IMR-90 (cell line): ENCODE measurements around the gene ITPKB. TPM values are rescaled to one million over a fixed set of nuclear protein-coding genes. Genes with fewer than 3 reads are reported as not detected.

Experiments used
- ATAC-seq: fragments of 200-7000 bp; cut with Tn5 transposase; 2 replicates; pipeline ENCODE4 v1.9.1; 2020; ENCODE audit warnings: low read depth, mild to moderate bottlenecking, moderate library complexity
- BruUV-seq: library from RNA; stranded (reverse); fragments of 400-500 nt; replicated peaks from 2 replicates; lab custom pipeline; 2021; lab: Mats Ljungman, UMichigan
- CTCF ChIA-PET: fragments of 300-600 bp; formaldehyde crosslinking; extraction: SDS; loops from one replicate; lab custom pipeline; 2021; ENCODE audit warnings: antibody characterized with exemption; lab: Yijun Ruan, JAX
- POLR2A ChIA-PET: fragments of 300-600 bp; sonication (Branson Sonifier 250); formaldehyde crosslinking; loops from one replicate; lab custom pipeline; 2022; ENCODE audit warnings: antibody characterized with exemption; ENCODE audit not compliant: unreplicated experiment; lab: Charles Lee
- DNase-seq: peaks from one replicate; pipeline ENCODE4 v3.0.0; 2013
- H2AFZ ChIP-seq: replicated peaks from 2 replicates; pipeline ENCODE3; 2013; ENCODE audit warnings: low read length, mild to moderate bottlenecking; ENCODE audit not compliant: poor library complexity
- H2AK5ac ChIP-seq: 2 replicates; pipeline ENCODE4 v1.6.1; 2013; ENCODE audit warnings: low read depth, low read length, inconsistent platforms
- H2AK9ac ChIP-seq: replicated peaks from 2 replicates; pipeline ENCODE3; 2013; ENCODE audit warnings: mild to moderate bottlenecking, low read depth, low read length, moderate library complexity; ENCODE audit not compliant: poor library complexity
- H2BK120ac ChIP-seq: 2 replicates; pipeline ENCODE4 v1.6.1; 2013; ENCODE audit warnings: low read depth, low read length, inconsistent platforms
- H2BK15ac ChIP-seq: 3 replicates; pipeline ENCODE4 v1.6.1; 2013; ENCODE audit warnings: low read depth, low read length, inconsistent platforms
- H2BK20ac ChIP-seq: 2 replicates; pipeline ENCODE4 v1.6.1; 2013; ENCODE audit warnings: low read depth, mild to moderate bottlenecking, inconsistent platforms, low read length, moderate library complexity
- H2BK5ac ChIP-seq: 2 replicates; pipeline ENCODE4 v1.6.1; 2013; ENCODE audit warnings: mild to moderate bottlenecking, low read depth, low read length, inconsistent platforms; ENCODE audit not compliant: poor library complexity, severe bottlenecking
- H3K14ac ChIP-seq: replicated peaks from 2 replicates; pipeline ENCODE4 v1.6.1; 2013; ENCODE audit warnings: low read depth, low read length, inconsistent platforms
- H3K18ac ChIP-seq: 2 replicates; pipeline ENCODE4 v1.6.1; 2013; ENCODE audit warnings: low read depth, low read length, control low read depth
- H3K23ac ChIP-seq: 2 replicates; pipeline ENCODE4 v1.6.1; 2013; ENCODE audit warnings: low read depth, low read length, inconsistent platforms
- H3K27ac ChIP-seq: 2 replicates; pipeline ENCODE4 v1.5.1; 2013; ENCODE audit warnings: mild to moderate bottlenecking, control low read depth, low read length; ENCODE audit not compliant: insufficient read depth
- H3K27me3 ChIP-seq: 2 replicates; pipeline ENCODE4 v1.6.1; 2013; ENCODE audit warnings: low read length; ENCODE audit not compliant: control insufficient read depth, insufficient read depth
- H3K36me3 ChIP-seq: 2 replicates; pipeline ENCODE4 v1.6.1; 2013; ENCODE audit warnings: low read length, mixed read lengths; ENCODE audit not compliant: control insufficient read depth, insufficient read depth
- H3K4ac ChIP-seq: 2 replicates; pipeline ENCODE4 v1.6.1; 2013; ENCODE audit warnings: low read depth, low read length, inconsistent platforms
- H3K4me1 ChIP-seq: 2 replicates; pipeline ENCODE4 v1.6.1; 2013; ENCODE audit warnings: low read length, mixed read lengths; ENCODE audit not compliant: control insufficient read depth, insufficient read depth
- H3K4me2 ChIP-seq: 2 replicates; pipeline ENCODE4 v1.6.1; 2013; ENCODE audit warnings: low read depth, mild to moderate bottlenecking, control low read depth, low read length, moderate library complexity
- H3K4me3 ChIP-seq: 2 replicates; pipeline ENCODE4 v1.5.1; 2013; ENCODE audit warnings: low read depth, mild to moderate bottlenecking, control low read depth, low read length, moderate library complexity; ENCODE audit not compliant: insufficient read depth
- H3K56ac ChIP-seq: 2 replicates; pipeline ENCODE4 v1.6.1; 2013; ENCODE audit warnings: low read length, inconsistent platforms; ENCODE audit not compliant: insufficient read depth; ENCODE audit errors: extremely low read depth
- H3K79me1 ChIP-seq, 2 experiments: 2 replicates each; pipeline ENCODE4 v1.6.1; 2013; ENCODE audit warnings: low read length in 2 of 2, inconsistent platforms in 1 of 2, low read depth in 1 of 2
- H3K9ac ChIP-seq: 2 replicates; pipeline ENCODE4 v1.6.1; 2013; ENCODE audit warnings: low read depth, low read length, control low read depth
- H3K9me1 ChIP-seq: 2 replicates; pipeline ENCODE4 v1.6.1; 2013; ENCODE audit warnings: low read length, inconsistent platforms; ENCODE audit not compliant: insufficient read depth
- H3K9me3 ChIP-seq: 2 replicates; pipeline ENCODE4 v1.6.1; 2013; ENCODE audit warnings: low read length; ENCODE audit not compliant: control insufficient read depth, insufficient read depth
- H4K20me1 ChIP-seq: 2 replicates; pipeline ENCODE4 v1.6.1; 2013; ENCODE audit warnings: low read length, inconsistent platforms; ENCODE audit not compliant: insufficient read depth
- H4K5ac ChIP-seq: 2 replicates; pipeline ENCODE4 v1.6.1; 2013; ENCODE audit warnings: mild to moderate bottlenecking, low read depth, low read length, control low read depth
- H4K8ac ChIP-seq, 2 experiments: 2 replicates each; pipeline ENCODE4 v1.6.1; 2013; ENCODE audit warnings: low read depth in 2 of 2, low read length in 2 of 2, control low read depth in 1 of 2, inconsistent platforms in 1 of 2
- H4K91ac ChIP-seq: 2 replicates; pipeline ENCODE4 v1.6.1; 2013; ENCODE audit warnings: low read depth, low read length, inconsistent platforms; ENCODE audit not compliant: insufficient read depth
- MAZ ChIP-seq: IDR thresholded peaks from 2 replicates; pipeline ENCODE4 v1.6.1; 2012; ENCODE audit warnings: low read depth, mild to moderate bottlenecking, low read length, improper control_type of control experiment, moderate library complexity, borderline replicate concordance
- POLR2A ChIP-seq: IDR thresholded peaks from 2 replicates; pipeline ENCODE4 v1.6.1; 2012; ENCODE audit warnings: mild to moderate bottlenecking, low read depth, low read length
- RAD21 ChIP-seq: IDR thresholded peaks from 2 replicates; pipeline ENCODE4 v1.6.1; 2012; ENCODE audit warnings: low read length, improper control_type of control experiment
- RCOR1 ChIP-seq: IDR thresholded peaks from 2 replicates; pipeline ENCODE4 v1.6.1; 2012; ENCODE audit warnings: mild to moderate bottlenecking, low read length, improper control_type of control experiment; ENCODE audit not compliant: insufficient replicate concordance
- SMC3 ChIP-seq: fragments of 150-350 bp; IDR thresholded peaks from 2 replicates; pipeline ENCODE4 v1.6.1; 2016; ENCODE audit warnings: low read depth, mild to moderate bottlenecking, antibody characterized with exemption, low read length, moderate library complexity
- WGBS, 2 experiments: methylation state at CpG; one replicate each; pipeline versions ENCODE4 v1.1.5 to v1.1.7; 2013; ENCODE audit warnings: missing lambda C conversion rate in 2 of 2; ENCODE audit not compliant: insufficient read length in 1 of 2; ENCODE audit errors: extremely low coverage in 2 of 2; 5-methylcytosine and 5-hydroxymethylcytosine counted together
- dilution Hi-C: fragments of 300-500 bp; cut with HindIII; formaldehyde crosslinking; loops from one replicate; pipeline ENCODE4 v1.14.3; 2018; ENCODE audit warnings: low sequenced_read_pairs; ENCODE audit not compliant: unreplicated experiment
- in situ Hi-C: fragments of 300-500 bp; cut with MboI; formaldehyde crosslinking; loops from 3 replicates; pipeline ENCODE4 v1.14.3; 2019; ENCODE audit warnings: low sequenced_read_pairs, inconsistent platforms, mixed read lengths
- intact Hi-C: fragments of 100-400 bp; cut with micrococcal nuclease; formaldehyde crosslinking; loops from 2 replicates; pipeline ENCODE4 v1.10.0; 2022
- polyA plus RNA-seq, 3 experiments: library from polyadenylated mRNA; depleted of rRNA; stranded (reverse); fragments of >200 nt; gene quantifications; 2 replicates each; pipeline ENCODE4 v1.2.3, GENCODE V29; 2012; ENCODE audit warnings: low replicate concordance in 1 of 3
- total RNA-seq: library from RNA; depleted of rRNA; stranded (reverse); fragments of >200 nt; gene quantifications from 2 replicates; pipeline ENCODE4 v1.2.3, GENCODE V29; 2012
- TF ChIP-seq, protein P1 (sequence below): fragments of 150-350 bp; IDR thresholded peaks from 2 replicates; pipeline ENCODE4 v1.6.1; 2016; ENCODE audit warnings: low read depth, mild to moderate bottlenecking, low read length, moderate library complexity, borderline replicate concordance

The ITPKB gene
- total and polyA plus RNA-seq, 2 of the 4 experiments (the other 2 are of a cell fraction) = 0.72 to 1.4 TPM

DNA sequence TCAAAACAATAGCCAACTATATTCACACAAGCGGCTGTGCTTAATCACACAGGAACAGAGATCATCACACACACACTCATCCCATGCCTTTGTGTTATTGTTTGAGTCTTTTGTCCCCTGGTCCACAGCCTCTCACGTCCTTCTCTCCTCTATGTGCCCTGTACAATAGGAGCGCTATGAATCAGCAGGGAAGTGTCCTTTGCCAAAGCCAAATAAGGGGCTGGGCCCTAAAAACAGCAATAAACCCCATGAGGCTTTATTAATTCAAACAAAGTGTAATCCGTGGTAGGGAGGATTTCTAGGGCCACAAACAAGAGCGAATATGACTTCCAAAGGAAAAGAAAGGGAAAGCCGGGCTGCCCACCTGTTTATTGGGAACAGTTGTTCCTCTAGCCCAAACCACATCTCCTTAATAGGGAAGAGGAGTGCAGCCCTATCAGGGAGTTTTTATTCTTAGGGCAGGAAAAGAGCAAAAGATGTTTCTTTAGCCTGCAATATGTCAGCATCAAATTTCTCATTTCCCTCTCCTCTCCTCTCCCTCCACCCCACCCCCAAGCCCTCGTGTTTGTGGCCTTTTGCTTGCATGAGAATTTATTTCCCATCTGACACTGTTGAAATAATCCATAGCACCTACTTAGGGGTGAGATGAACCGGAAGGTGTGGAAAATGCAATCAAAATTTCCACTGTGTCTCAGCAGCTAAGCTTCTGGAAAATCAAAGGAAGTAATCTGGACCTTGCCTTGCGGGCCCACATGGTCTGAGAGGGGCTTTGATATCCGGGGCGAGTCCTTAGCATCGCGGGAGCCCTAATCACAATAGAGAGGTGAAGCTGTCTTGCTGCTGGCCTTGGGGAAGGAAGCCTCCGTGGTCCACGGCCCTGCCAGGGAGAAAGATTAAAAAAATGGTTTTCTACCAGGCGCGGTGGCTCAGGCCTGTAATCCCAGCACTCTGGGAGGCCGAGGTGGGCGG is 45.3 kb upstream of the ITPKB start:
- no peak overlapping the region for H3K4me2 ChIP-seq
- POLR2A ChIA-PET = no interaction called here
- H2AK9ac ChIP-seq = no peak overlapping the region
- H3K4me3 ChIP-seq = no peak overlapping the region
- H2BK20ac ChIP-seq = no peak overlapping the region
- H3K79me1 ChIP-seq = no peaks in the 10 kb centered on the region
- no peak overlapping the region for H4K91ac ChIP-seq
- H3K23ac ChIP-seq = no peak overlapping the region
- CTCF ChIA-PET = no interaction called here
- H3K56ac ChIP-seq = no peak overlapping the region
- no peak overlapping the region for H4K5ac ChIP-seq
- no peak overlapping the region for H4K8ac ChIP-seq
- no peak overlapping the region for H3K27ac ChIP-seq
- no TSS peak for BruUV-seq
- no peaks in the 10 kb centered on the region for H3K4me1 ChIP-seq
- dilution Hi-C loops (no loop called here), intact Hi-C loops (no loop called here), in situ Hi-C loops (no loop called here)
- no peak for ATAC-seq
- H3K36me3 ChIP-seq = no peaks in the 10 kb centered on the region
- no peak overlapping the region for H2BK5ac ChIP-seq
- H3K4ac ChIP-seq = no peak overlapping the region
- H2AFZ ChIP-seq = no peak overlapping the region
- H3K18ac ChIP-seq = no peak overlapping the region
- TF ChIP-seq, protein P1, sequence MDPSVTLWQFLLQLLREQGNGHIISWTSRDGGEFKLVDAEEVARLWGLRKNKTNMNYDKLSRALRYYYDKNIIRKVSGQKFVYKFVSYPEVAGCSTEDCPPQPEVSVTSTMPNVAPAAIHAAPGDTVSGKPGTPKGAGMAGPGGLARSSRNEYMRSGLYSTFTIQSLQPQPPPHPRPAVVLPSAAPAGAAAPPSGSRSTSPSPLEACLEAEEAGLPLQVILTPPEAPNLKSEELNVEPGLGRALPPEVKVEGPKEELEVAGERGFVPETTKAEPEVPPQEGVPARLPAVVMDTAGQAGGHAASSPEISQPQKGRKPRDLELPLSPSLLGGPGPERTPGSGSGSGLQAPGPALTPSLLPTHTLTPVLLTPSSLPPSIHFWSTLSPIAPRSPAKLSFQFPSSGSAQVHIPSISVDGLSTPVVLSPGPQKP = no peak
- no peak for TF ChIP-seq SMC3
- no peak for TF ChIP-seq RCOR1
- TF ChIP-seq RAD21 = no peak
- no peak for TF ChIP-seq POLR2A
- no peak for TF ChIP-seq MAZ
- 80% methylated on average over 1 of the region's 19 CpGs; no CpG with 5 or more reads in 1 of the 2 experiments for WGBS, 2 experiments
- H3K9me1 ChIP-seq = no peaks in the 10 kb centered on the region
- peaks cover 21% of the 10 kb centered on the region for H3K27me3 ChIP-seq
- H3K9me3 ChIP-seq = no peaks in the 10 kb centered on the region
- no peak for DNase-seq
- no peak overlapping the region for H2AK5ac ChIP-seq
- no peaks in the 10 kb centered on the region for H4K20me1 ChIP-seq
- no peak overlapping the region for H3K14ac ChIP-seq
- H2BK15ac ChIP-seq = no peak overlapping the region
- H3K9ac ChIP-seq = no peak overlapping the region
- no peak overlapping the region for H2BK120ac ChIP-seq
